Mesothelial cell of epicardium (in vitro differentiated cells): ENCODE measurements around the gene MED16. TPM values are rescaled to one million over a fixed set of nuclear protein-coding genes. Genes with fewer than 3 reads are reported as not detected.

ENCODE experiments used
- DNase-seq, 2 experiments: peaks; one replicate each; pipeline ENCODE4 v3.0.0; 2021; ENCODE audit warnings: low spot score in 2 of 2; ENCODE audit not compliant: unreplicated experiment in 2 of 2
- H3K27ac Mint-ChIP-seq: 2 replicates; pipeline ENCODE4 v1.8.0; 2021; ENCODE audit warnings: mixed read lengths
- H3K27me3 Mint-ChIP-seq: 2 replicates; pipeline ENCODE4 v1.8.0; 2021; ENCODE audit warnings: low read depth, mixed read lengths
- H3K36me3 Mint-ChIP-seq: 2 replicates; pipeline ENCODE4 v1.8.0; 2021; ENCODE audit warnings: mixed read lengths
- H3K4me1 Mint-ChIP-seq: 2 replicates; pipeline ENCODE4 v1.8.0; 2021; ENCODE audit warnings: mixed read lengths
- H3K4me3 Mint-ChIP-seq: 2 replicates; pipeline ENCODE4 v1.8.0; 2021; ENCODE audit warnings: mild to moderate bottlenecking, moderate library complexity, mixed read lengths
- H3K9me3 Mint-ChIP-seq: 2 replicates; pipeline ENCODE4 v1.8.0; 2021; ENCODE audit warnings: mixed read lengths
- CTCF ChIP-seq: fragments of 200-600 bp; sonication (generic); IDR thresholded peaks from one replicate; pipeline ENCODE4 v1.5.0; 2021; ENCODE audit warnings: antibody characterized with exemption; ENCODE audit not compliant: unreplicated experiment
- total RNA-seq: library from RNA; stranded (reverse); gene quantifications from 3 replicates; pipeline ENCODE4 v1.2.1, GENCODE V29; 2021

The MED16 gene
- total RNA-seq, 1 donor from 2014 or later: 79.8 TPM

DNA sequence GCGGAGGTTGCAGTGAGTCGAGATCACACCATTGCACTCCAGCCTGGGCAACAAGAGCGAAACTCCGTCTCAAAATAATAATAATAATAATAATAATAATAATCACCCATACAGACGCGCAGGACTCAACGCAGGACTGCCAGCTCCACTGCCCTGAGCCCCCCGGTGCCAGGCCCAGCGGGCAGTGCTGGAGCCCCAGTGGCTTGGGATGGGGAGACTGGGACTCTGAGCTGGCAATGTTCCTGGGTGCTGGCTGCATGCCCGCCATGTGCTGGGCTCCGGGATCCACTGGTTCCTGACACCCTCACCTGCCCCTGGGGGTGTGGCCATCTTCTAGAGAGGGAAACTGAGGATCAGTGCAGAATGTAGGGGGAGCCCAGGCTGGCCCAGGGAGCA lies 65.7 kb downstream of the MED16 start:
- peaks cover 6% of the 10 kb centered on the region for H3K4me1 Mint-ChIP-seq
- no peak for DNase-seq
- H3K27ac Mint-ChIP-seq: no peak overlapping the region
- no peaks in the 10 kb centered on the region for H3K27me3 Mint-ChIP-seq
- no peaks in the 10 kb centered on the region for H3K9me3 Mint-ChIP-seq
- no peak for TF ChIP-seq CTCF
- H3K36me3 Mint-ChIP-seq: no peaks in the 10 kb centered on the region
- no peak overlapping the region for H3K4me3 Mint-ChIP-seq

- Mint-ChIP-seq H3K9me3 (no peaks in the 10 kb centered on the region), H3K36me3 (no peaks in the 10 kb centered on the region), H3K27ac (no peak overlapping the region), H3K4me1 (peaks cover 6% of the 10 kb centered on the region), H3K4me3 (no peak overlapping the region), H3K27me3 (no peaks in the 10 kb centered on the region)
- DNase-seq: no peak
- TF ChIP-seq CTCF: no peak
Observed at GRCh38 chr19:825897-826644, 66.9 kb downstream of the MED16 start.

DNA sequence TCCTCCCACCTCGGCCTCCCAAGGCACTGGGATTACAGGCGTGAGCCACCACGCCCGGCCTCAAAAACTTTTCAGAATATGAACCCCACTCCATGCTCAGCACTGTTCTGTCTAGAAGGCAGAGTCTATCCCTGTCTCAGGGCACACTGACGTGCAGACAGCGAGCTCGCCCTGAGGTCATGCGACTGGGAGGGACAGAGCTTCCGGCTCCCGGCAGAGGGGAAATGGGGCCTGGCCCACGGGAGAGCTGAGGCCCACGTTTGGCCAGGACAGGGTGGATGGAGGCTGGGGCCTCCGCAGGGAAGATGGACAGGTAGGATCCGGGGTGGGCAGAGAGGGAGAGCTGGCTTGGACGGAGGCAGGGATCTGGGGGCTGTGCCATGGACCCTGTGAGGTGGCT lies 68.1 kb downstream of the MED16 start:
- Mint-ChIP-seq H3K4me1 (peaks cover 6% of the 10 kb centered on the region), H3K4me3 (no peak overlapping the region), H3K36me3 (no peaks in the 10 kb centered on the region), H3K27me3 (no peaks in the 10 kb centered on the region), H3K27ac (no peak overlapping the region), H3K9me3 (no peaks in the 10 kb centered on the region)
- no peak for TF ChIP-seq CTCF
- no peak for DNase-seq

GRCh38 chr19:823565-824121 lies 69.3 kb downstream of the MED16 start:
- no peaks in the 10 kb centered on the region for H3K36me3 Mint-ChIP-seq
- peak overlapping the region; percentile 61 for H3K4me3 Mint-ChIP-seq
- no peak for DNase-seq
- peak overlapping the region; percentile 59 for H3K27ac Mint-ChIP-seq
- H3K4me1 Mint-ChIP-seq: peaks cover 6% of the 10 kb centered on the region
- H3K27me3 Mint-ChIP-seq: no peaks in the 10 kb centered on the region
- no peak for TF ChIP-seq CTCF
- H3K9me3 Mint-ChIP-seq: no peaks in the 10 kb centered on the region

GRCh38 chr19:821825-822503 lies 71.0 kb downstream of the MED16 start, which contains the start of gene PLPPR3:
PLPPR3 (minus strand) TSS chr19:821955; CDS start chr19:821559, 396 bp downstream.
- Mint-ChIP-seq H3K36me3 (peaks cover under 1% of the 10 kb centered on the region), H3K27me3 (no peaks in the 10 kb centered on the region), H3K4me3 (peak within 1 kb of the TSS; percentile 70), H3K9me3 (no peaks in the 10 kb centered on the region), H3K4me1 (peaks cover 6% of the 10 kb centered on the region), H3K27ac (peak within 1 kb of the TSS; percentile 56)
- no peak for TF ChIP-seq CTCF
- peak in 1 of 2 experiments; percentile 69 for DNase-seq
